HL-60/S4 (cell line): ENCODE results near the gene LRRC14B.

Experiments
- in situ Hi-C: fragments of 300-500 bp; cut with MboI; formaldehyde crosslinking; loops from 2 replicates; pipeline ENCODE4 v1.14.3; 2022; ENCODE audit warnings: low sequenced_read_pairs

The LRRC14B gene

DNA sequence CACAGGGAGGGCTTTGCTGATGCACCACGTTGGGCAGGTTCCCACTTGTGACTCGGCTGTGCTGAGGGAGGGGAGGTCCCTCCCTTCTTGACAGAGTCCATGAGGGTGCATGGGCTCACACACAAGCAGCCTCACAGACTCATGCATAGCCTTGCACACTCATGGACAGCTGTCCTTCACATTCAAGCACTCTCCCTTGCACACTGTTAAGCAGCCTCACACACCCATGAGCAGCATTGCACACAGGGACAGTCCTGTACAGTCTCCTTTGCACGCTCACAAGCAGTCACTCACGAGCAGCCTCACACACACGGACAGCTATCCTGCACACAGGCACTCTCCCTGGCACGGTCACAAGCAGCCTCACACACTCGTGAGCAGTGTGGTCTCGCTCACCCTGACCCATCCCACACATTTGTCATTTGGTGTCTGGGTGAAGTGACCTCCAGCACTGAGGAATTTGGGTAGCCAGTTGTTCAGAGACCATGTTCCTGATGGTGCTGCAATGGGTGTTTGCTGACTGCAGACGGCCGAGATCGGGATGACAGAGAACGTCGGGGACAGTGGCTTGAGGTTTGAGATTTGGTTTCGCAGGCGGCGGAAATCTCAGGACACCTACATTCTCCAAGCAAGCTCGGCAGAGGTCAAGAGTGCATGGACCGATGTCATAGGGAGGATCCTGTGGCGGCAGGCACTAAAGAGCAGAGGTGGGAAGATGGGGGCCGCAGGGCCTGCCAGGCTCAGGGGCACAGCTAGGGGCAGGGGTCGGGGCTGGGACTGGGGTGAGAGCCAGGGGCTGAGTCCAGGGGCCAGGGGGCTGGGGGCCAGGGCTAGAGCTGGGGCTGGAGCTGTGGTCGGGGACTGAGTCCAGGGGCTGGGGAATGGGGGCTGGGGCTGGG, 17.7 kb upstream of the LRRC14B start:
- in situ Hi-C loops = no loop called here

DNA sequence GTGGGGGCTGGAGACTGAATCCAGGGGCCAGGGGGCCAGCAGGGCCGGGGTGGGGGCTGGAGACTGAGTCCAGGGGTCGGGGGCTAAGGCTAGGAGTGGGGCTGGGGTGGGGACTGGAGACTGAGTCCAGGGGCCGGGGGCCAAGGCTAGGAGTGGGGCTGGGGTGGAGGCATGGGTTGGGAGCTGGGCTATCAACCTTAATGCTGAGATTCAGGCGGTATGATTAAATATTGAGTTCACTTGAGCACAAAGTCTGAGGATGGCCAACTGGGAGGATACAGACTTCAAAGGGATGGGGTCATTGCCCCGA, 17.0 kb upstream of the LRRC14B start:
- in situ Hi-C loops = no loop called here

DNA sequence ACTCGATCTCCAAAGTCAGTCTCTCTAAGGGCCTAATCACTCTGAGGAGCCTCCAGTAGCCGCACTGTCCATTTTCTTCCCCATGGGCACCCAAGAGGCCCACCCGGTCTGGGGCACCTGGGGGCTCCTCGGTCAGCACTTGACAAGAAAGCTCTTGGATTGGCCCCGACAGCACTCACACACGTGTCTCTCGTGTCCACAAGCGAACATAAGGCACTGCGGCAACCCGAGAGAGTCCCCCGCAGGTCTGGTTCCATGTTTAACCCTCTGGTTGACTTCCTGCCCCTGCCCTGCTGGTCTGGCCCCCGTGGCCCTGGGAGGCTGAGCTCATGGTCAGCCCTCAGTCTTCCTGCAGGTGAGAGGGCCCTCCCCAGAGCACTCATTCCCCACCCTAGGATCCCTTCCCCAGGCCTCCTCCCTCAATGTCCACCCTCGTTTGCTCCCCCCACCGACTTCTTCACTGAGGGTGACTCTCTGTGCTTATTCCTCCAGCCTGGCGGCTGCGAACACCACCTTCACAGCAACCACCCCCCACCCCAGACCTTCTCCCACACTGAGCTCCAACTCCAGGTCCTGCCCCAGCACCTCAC, 16.3 kb upstream of the LRRC14B start:
- in situ Hi-C loops = no loop called here

DNA sequence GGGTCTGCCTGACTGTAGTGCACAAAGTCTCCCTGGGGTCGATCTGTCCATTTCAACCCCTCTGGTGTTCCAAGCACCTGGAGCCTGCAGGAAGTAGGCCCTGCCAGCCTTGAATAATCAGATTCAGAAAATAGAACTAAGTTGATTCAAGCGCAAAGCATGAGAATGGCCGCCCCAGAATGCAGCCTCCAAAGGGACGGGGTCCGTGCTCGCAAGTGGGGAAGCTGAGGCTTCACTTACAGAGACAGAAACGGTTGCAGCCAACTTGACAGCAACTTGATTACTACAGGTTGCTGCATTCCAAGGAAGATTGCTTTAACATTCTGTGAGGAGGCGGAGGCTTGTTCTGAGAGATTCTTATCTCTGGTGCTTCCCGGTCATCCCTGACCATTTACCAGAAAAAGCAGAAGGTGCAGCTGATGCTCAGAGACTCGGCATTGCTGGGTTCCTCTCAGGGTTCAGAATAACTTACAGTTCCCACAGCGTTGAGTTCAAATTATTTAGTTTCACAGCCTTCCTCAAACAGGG, 14.9 kb upstream of the LRRC14B start:
- in situ Hi-C loops = no loop called here

DNA sequence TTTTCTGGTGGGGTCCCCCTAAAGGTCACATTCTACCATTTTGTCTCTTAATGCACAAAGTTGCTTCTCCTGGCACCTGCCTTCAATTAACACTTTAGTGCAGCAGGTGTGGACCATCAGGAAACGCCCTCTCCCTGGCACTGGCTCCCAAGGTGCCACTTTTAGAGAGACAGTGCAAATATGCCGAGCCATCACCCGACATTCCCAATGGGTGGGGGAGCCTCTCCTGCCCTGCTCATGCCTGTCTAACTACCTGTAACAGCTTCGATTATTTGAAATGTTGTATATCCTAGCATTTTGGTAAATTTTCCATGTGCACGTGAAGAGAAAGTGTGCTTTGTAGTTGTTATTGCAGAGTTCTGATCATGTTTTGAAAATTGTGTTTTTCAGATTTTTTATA, 13.2 kb upstream of the LRRC14B start:
- in situ Hi-C loops = no loop called here

DNA sequence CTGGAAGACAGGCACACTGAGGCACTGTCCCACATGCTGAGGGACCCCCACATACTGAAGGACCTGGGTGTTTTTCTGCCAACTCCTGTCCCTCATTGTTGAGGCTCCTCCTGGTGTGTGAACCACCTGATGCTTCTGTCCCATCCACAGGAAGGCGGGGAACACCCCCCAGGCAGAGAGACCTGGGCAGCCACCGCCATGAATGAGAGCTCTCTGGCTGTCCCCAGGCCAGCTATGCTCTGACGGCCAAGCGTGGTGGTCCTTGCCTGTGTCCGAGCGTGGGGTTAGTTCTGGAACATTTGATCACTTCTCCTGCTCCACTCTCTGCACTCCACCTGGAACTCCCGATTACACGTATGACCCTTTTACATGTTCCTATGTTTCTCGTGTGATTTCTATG, 11.9 kb upstream of the LRRC14B start:
- in situ Hi-C loops = no loop called here

DNA sequence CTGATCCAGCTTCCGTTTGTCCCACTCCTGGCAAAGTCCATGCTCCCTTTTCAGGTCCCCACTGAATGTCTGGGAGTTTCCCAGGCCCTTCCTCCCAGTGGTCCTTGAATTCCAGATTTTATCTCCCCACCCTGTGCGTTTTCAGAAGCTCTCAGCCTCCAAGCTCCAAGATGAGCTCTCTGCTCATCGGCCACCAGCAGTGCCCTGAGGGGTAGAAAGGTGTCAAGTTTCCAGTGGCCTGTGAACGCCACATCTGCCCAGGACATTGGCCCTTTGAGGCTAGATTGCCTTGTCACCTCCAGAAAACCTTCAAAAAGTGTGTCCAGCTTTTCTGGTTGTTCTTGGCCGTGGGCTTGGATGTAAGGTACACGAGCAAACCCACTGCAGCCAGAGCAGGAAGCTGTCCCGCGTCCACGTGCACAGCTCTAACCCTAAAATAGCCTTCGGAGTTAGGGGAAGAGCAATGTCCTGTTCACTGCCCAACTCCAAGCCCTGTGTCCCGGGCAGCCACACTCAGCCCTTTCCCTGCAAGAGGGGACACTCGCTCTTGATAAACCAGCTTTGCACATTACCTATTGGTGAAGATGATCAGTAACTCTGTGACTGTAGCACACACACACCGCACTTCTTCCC, 10.9 kb upstream of the LRRC14B start:
- in situ Hi-C loops = no loop called here

DNA sequence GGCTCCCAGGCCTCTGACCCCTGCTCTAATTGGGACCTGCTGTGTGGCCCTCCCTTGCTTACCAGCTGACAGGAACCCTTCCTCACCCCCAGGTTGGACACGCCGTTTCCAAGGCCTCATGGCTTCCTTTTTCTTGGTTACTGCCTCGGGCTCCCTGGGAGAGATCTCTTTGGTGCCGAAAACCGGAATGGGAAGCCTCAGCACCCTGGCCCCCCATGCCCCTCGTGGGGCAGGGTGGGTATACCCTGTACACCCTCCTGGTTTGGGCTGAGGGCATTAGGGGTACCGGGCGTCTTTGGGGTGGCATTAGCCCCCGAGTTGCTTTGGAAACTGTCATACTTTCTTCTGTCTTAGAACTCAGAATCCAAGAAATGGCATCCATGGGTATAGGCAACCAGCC, 10.1 kb upstream of the LRRC14B start:
- in situ Hi-C loops = no loop called here

DNA sequence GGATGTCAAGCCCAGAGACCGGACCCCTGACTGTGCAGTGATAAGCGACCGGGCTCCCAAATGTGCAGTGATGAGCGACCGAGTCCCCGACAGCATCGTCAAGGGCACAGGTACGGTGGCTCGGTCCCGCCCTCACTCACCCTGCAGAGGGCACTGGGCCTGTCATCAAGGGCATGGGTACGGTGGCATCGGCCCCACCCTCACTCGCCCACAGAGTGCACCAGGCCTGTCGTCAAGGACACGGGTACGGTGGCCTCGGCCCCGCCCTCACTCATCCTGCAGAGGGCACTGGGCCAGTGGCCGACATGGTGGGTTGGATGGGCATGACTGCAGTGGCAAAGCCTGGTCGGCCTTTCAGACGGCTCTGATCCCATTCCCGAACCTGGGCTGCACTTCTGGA, 9.7 kb upstream of the LRRC14B start:
- in situ Hi-C loops = no loop called here

DNA sequence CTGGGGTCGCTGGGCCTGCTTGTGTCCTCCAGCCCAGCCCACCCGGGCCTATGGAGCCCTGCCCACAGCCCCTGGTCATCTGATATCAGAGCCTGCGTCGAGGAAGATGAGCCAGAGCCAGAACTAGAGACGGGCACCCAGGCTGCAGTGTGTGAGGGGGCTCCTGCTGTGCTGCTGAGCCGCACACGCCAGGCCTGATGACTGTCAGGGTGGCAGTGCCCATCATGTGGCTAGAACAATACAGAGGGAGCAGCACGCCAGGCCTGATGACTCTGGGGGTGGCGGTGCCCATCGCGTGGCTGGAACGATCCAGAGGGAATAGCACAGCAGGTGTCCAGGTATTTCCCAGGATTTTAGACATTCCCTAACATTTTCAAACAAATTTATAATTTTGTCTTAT, 9.2 kb upstream of the LRRC14B start:
- in situ Hi-C loops = no loop called here

DNA sequence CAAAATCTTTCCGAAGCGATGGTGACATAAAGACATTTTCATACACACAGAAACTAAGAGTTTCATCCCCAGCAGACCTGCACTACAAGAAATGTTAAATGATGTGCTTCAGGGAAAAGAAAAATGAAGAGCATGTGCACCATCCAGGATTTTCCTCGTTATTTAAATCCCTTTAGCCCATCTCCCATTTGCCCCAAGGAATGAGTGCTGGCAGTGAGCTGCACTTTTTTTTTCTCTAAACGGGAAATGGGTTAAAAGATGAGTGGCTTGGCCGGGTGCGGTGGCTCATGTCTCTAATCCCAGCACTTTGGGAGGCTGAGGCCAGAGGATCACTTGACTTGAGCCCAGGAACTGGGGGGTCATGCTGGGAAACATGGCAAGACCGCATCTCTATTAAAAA, 6.8 kb upstream of the LRRC14B start:
- in situ Hi-C loops = no loop called here

DNA sequence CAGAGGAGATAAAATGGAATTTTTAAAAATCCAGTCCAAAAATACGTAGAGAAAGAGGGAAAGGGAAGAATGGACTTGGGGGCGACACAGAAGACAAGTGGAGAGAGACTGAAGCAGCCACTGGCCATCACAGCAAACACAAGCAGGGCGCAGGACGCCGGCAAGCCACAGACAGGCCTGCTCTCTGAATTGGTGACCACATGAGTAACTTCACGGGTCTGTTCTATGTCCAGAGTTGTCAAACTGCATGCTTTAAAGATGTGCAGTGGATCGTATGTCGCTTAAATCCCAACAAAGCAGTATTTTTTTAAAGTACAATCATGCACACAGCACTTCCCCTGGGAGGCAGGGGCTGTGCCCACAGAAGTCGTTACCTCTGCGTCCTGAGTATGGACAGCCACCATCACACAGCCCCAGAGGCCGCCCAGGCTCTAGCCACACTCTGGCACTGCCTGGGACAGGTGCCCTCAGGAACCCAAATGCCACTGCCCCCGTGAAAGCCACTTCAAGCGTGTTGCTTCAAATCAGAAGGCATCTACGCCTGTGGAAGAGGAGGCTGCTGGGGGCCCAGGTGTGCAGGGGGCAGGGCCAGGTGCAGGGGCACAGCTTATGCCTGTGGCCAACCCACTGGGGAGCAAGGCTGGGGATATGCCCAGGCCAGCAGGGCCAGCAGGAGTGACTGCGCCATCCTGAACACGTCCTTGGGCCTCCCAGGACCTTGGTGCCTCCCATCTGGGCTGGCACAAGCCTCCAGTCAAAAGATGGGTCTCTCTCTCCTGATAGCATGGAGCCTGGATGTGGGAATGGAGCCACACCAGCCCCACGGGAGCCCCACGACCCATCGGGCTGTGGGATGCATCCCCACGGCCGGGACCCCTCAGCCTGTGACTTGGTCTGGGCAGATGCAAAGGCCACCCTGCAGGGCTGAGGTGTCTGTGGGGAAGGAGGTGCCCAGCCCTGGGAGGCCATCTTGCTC, 5.9 kb upstream of the LRRC14B start:
- in situ Hi-C loops = no loop called here

DNA sequence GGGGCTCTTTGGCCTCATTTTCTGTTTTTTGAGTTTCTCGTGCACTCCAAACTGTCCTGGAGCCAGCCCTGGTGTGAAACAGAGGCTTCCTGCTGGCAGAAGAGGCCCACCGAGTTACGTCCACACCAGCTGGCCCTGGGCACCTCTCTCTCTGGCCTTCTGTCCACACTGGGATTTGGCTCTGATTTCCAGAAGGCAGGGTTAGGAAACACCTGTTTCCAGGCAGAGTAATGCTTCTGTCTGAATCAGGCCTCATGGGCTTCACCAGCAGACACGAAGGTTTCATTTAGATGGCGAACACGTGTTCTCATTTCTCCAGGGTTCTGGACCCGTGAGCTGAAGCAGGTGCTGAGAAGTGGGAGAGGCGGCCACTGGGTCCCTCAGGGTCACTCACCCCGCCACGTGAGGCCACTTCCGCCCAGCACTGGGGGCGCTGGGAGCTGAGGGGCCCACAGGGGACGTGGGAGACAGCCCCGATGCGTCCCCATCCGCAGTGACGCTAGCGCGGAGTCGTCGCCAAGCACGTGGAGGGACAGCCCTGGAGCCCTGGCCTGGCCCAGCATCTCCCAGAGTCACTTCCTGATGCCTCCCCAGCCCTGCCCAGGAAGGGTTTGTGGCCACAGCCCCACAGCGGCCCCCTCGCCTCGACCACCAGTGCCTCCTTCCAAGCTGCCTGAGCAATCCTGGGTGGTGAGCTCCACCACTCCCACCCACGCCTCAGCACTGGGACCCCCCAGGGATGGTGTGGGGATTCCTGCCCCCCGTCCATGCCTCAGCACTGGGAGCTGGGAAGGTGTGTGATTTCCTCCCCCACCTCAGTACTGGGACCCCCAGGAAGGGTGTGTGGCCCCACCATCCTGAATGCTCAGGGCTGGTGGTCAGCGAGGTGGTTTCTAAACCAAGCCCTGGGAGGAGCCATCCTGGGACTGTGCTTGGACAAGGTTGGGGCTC, 4.9 kb upstream of the LRRC14B start:
- in situ Hi-C loops = no loop called here

DNA sequence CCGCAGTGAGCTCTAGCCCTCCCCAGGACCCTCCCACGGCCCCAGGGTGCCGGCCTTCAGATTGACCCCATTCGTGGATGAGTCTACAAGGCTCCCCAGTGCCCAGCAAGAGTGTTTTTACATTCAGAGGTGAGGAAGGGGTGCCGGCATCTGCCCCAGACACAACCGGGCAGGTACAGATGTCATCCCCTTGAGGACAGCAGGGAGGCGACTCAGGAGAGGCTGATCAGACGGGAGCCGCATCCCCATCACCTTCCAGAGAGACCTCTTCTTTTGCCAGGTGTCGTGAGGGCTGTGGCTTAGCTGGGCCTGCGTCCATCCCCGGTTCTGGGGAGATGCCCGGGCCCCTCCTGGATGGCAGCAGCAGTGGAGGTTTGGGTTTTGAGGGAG, 4.3 kb upstream of the LRRC14B start:
- in situ Hi-C loops = no loop called here

DNA sequence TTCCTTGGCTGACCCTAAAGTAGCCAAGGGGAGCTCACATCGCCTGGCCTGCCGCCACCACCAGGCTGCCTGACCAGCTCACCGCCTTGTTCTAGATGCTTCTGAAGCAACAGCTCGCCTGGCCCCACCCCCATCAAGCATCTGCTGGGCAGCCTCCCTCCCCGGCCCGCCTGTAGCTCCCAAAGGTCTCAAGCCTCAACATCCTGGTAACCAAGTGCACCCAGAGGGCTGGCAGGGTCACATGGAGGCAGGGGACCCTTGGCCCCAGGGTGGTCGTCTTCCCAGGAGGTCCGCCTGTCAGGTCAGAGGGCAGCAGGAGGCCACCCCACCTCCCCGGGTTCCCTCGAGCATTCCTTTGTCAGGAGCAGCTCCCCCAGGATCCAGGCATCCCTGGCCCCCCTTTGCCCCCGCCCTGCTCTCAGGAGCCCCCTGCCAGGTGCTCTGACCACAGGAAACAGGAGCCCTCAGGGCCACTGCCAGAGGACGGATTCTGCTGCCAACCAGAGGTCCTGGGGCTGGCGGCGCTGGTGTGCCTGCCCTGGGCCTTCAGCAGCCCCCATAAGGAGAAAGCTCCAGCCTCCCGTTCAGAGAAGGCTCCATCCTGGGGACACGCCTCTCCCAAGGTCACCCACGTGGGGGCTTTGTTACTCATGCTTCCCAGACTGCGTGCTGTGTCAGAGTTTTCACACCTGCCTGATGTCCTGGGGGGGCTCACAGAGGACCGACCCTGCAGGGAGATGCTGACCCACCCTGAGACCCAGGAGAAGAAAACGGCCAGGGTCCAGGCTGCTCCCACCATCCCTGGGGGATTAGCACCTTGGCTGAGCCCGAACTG, 3.5 kb upstream of the LRRC14B start:
- in situ Hi-C loops = no loop called here

DNA sequence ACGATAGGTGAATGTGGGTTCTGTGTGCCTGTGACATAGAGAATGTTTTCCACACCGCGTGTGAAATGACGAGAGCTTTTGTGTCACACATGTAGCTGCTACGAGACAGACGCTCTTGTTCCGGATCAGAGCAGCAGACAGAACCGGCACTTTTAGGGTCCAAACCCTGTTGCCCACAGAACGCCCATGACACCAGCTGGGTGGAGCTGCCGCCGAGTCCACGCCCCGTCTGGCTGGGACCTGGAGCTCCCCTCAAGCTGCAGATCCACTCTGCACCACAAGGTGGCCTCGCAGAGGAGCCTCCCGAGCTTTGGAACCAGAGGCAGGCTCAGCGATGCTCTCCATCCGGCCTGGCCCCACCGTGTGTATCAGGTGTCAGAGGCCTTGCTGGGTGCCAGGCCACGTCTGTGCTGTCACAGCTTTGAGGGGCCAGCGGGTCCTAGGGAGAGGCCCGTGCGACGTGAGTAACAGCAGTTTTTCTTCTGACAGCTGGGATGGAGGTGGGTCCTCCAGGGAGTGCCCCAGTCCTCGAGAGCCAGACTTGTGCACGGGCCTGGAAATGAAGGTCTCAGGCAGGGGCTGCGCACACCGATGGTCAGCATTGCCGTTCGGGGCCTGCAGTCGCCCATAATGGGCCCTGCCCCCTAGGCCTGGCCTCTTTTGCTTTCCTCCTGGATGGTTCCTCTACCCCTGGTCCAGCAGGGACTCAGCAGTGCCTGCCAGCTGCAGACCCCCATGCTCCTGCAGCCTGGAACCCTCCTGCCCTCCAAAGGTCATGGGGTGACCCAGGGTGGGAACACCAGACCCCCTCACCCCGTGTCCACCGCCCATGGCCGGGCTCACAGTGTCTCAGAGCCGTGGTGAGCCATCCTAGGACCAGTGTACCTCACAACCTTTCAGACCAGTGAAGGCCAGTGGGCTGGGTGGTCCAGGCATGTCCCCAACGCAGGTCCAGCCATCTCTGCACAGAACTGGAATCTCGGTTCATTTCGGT, 2.5 kb upstream of the LRRC14B start:
- in situ Hi-C loops = no loop called here

DNA sequence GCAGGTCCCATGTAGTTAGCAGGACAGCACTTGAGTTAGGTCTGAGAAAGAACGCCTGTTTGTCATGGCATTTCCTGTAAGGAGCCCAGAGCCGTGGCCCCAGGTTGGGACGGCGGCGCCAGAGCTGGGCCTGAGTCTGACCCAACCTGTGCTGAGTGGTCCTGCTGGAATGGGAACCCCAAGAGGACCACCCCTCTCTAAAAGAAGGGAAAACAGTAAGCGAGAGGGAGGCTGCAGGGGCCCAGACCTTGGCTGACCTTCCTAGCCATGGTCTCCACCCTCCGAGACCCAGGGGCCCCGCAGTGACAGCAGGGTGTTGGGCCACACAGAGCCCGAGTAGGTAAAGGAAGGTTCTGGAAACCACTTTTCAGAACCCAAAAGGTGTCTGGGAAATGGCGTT, 1.8 kb upstream of the LRRC14B start:
- in situ Hi-C loops = no loop called here

DNA sequence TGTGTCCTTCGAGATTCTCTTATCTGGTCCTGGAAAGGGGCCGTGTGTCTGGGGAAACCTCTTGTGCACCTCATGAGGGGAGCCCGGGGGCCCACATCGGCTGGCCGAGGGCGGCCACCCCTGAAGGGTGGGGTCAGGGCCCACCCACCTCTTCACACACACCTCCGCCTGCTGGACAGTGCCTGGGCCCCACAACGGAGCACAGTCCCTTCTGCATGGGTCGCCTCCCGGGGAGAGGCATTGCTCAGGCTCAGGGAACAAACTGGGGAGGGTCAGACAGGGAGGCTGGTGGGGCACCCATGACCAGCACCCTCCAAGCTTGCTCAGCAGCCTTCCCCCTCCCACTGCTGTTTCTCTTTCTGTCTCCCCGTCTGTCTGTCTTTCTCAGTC, 1.3 kb upstream of the LRRC14B start:
- in situ Hi-C loops = no loop called here
